Progenitor cell of endocrine pancreas (in vitro differentiated cells): ENCODE measurements around the gene TLX2. TPM values are rescaled to one million over a fixed set of nuclear protein-coding genes. Genes with fewer than 3 reads are reported as not detected.
"Not testable (repeated sequence)": the region's sequence is repeated elsewhere in the genome, so short reads cannot be mapped to it uniquely, and the experiment has no call there.

Source experiments
- DNase-seq: peaks from one replicate; pipeline ENCODE4 v3.0.0; 2021; ENCODE audit warnings: low spot score; ENCODE audit not compliant: unreplicated experiment
- H3K27ac Mint-ChIP-seq: 2 replicates; pipeline ENCODE4 v1.8.0; 2021; ENCODE audit warnings: mild to moderate bottlenecking, moderate library complexity, mixed read lengths
- H3K27me3 Mint-ChIP-seq: 2 replicates; pipeline ENCODE4 v1.8.0; 2021; ENCODE audit warnings: mixed read lengths
- H3K36me3 Mint-ChIP-seq: 2 replicates; pipeline ENCODE4 v1.8.0; 2022; ENCODE audit warnings: mixed read lengths; ENCODE audit not compliant: insufficient read depth
- H3K4me1 Mint-ChIP-seq: 2 replicates; pipeline ENCODE4 v1.8.0; 2021; ENCODE audit warnings: low read depth, mixed read lengths
- H3K4me3 Mint-ChIP-seq: 2 replicates; pipeline ENCODE4 v1.8.0; 2021; ENCODE audit warnings: low read depth, mild to moderate bottlenecking, moderate library complexity, mixed read lengths
- H3K9me3 Mint-ChIP-seq: 2 replicates; pipeline ENCODE4 v1.8.0; 2021; ENCODE audit warnings: low read depth, mixed read lengths
- CTCF ChIP-seq: fragments of 200-600 bp; sonication (generic); IDR thresholded peaks from one replicate; pipeline ENCODE4 v1.5.0; 2021; ENCODE audit warnings: antibody characterized with exemption, mild to moderate bottlenecking; ENCODE audit not compliant: unreplicated experiment
- total RNA-seq: library from RNA; stranded (reverse); gene quantifications from 2 replicates; pipeline ENCODE4 v1.2.1, GENCODE V29; 2021

TLX2 gene
- total RNA-seq, 1 donor from 2014 or later = not detected

GRCh38 chr2:74474481-74474880, 39.8 kb upstream of the TLX2 start:
- H3K27ac Mint-ChIP-seq = no peak overlapping the region
- peaks cover 14% of the 10 kb centered on the region for H3K4me1 Mint-ChIP-seq
- H3K36me3 Mint-ChIP-seq = peaks cover 9% of the 10 kb centered on the region
- DNase-seq = no peak
- TF ChIP-seq CTCF = no peak
- no peak overlapping the region for H3K4me3 Mint-ChIP-seq
- H3K9me3 Mint-ChIP-seq = no peaks in the 10 kb centered on the region
- H3K27me3 Mint-ChIP-seq = no peaks in the 10 kb centered on the region

GRCh38 chr2:74474899-74475298, 39.4 kb upstream of the TLX2 start:
- H3K4me3 Mint-ChIP-seq = no peak overlapping the region
- H3K27me3 Mint-ChIP-seq = no peaks in the 10 kb centered on the region
- no peak for DNase-seq
- peak; percentile 28 for TF ChIP-seq CTCF
- peaks cover 9% of the 10 kb centered on the region for H3K36me3 Mint-ChIP-seq
- H3K9me3 Mint-ChIP-seq = no peaks in the 10 kb centered on the region
- no peak overlapping the region for H3K27ac Mint-ChIP-seq
- peaks cover 14% of the 10 kb centered on the region for H3K4me1 Mint-ChIP-seq

GRCh38 chr2:74481431-74481830, 32.8 kb upstream of the TLX2 start:
- no peak for DNase-seq
- TF ChIP-seq CTCF = no peak
- Mint-ChIP-seq H3K27ac (no peak overlapping the region), H3K27me3 (no peaks in the 10 kb centered on the region), H3K4me3 (peak overlapping the region; percentile 96), H3K36me3 (peaks cover 6% of the 10 kb centered on the region), H3K4me1 (peaks cover 14% of the 10 kb centered on the region), H3K9me3 (no peaks in the 10 kb centered on the region)

- no peak for TF ChIP-seq CTCF
- Mint-ChIP-seq H3K4me1 (peaks cover 14% of the 10 kb centered on the region), H3K27ac (peak overlapping the region; percentile 98), H3K4me3 (peak overlapping the region; percentile 96), H3K9me3 (no peaks in the 10 kb centered on the region), H3K27me3 (no peaks in the 10 kb centered on the region), H3K36me3 (peaks cover 8% of the 10 kb centered on the region)
- DNase-seq = no peak
Observed at GRCh38 chr2:74481961-74482800, 32.1 kb upstream of the TLX2 start.

GRCh38 chr2:74482801-74483674, 31.2 kb upstream of the TLX2 start, which contains the start of the genes CCDC142 and TTC31:
TSS of gene CCDC142 (minus strand) at chr2:74482998. CDS start at chr2:74482837, 161 bp downstream.
TSS of gene TTC31 (plus strand) at chr2:74483081. CDS start at chr2:74483096, 15 bp downstream.
- Mint-ChIP-seq H3K27ac (peak within 1 kb of the TSS; percentile 98), H3K4me3 (peak within 1 kb of the TSS; percentile 96), H3K9me3 (no peaks in the 10 kb centered on the region), H3K27me3 (no peaks in the 10 kb centered on the region), H3K36me3 (peaks cover 8% of the 10 kb centered on the region), H3K4me1 (peaks cover 14% of the 10 kb centered on the region)
- TF ChIP-seq CTCF = peak; percentile 94
- DNase-seq = peak; percentile 86

- Mint-ChIP-seq H3K27ac (peak overlapping the region; percentile 98), H3K4me3 (peak overlapping the region; percentile 96), H3K4me1 (peaks cover 14% of the 10 kb centered on the region)
- H3K36me3 Mint-ChIP-seq, H3K27me3 Mint-ChIP-seq, DNase-seq, H3K9me3 Mint-ChIP-seq: not testable (repeated sequence)
Observed at GRCh38 chr2:74483675-74484164, 30.5 kb upstream of the TLX2 start.
